Prostate gland (tissue), 2 donors: ENCODE measurements around the gene LAIR1. TPM values are rescaled to one million over a fixed set of nuclear protein-coding genes. Genes with fewer than 3 reads are reported as not detected.

Experiments used
- DNase-seq: peaks from one replicate; pipeline ENCODE4 v3.0.0-alpha.2; 2019; ENCODE audit warnings: low spot score
- H3K27ac ChIP-seq, 2 donors: fragments of 200-600 bp; sonication (generic); 2 replicates each; pipeline ENCODE4 v1.5.1; 2017 to 2019
- H3K27me3 ChIP-seq: fragments of 200-600 bp; sonication (generic); replicated peaks from 2 replicates; pipeline ENCODE4 v1.5.1; 2019; ENCODE audit not compliant: insufficient read depth
- H3K36me3 ChIP-seq, 2 donors: fragments of 200-600 bp; sonication (generic); 1 replicate in 1 of 2; 2 replicates in 1 of 2; pipeline versions ENCODE4 v1.5.1 to v1.8.1; 2017 to 2019
- H3K4me1 ChIP-seq: fragments of 200-600 bp; sonication (generic); replicated peaks from 2 replicates; pipeline ENCODE4 v1.5.1; 2019
- H3K4me3 ChIP-seq, 2 donors: fragments of 200-600 bp; sonication (generic); 2 replicates each; pipeline ENCODE4 v1.5.1; 2017 to 2019
- H3K9me3 ChIP-seq: fragments of 200-600 bp; sonication (generic); 2 replicates; pipeline ENCODE4 v1.5.1; 2017
- POLR2A ChIP-seq: fragments of 450-650 bp; IDR thresholded peaks from one replicate; pipeline ENCODE4 v1.6.1; 2016; ENCODE audit warnings: antibody characterized with exemption, mild to moderate bottlenecking
- POLR2AphosphoS5 ChIP-seq: sonication (generic); formaldehyde crosslinking; IDR thresholded peaks from one replicate; pipeline ENCODE4 v1.6.1; 2017; ENCODE audit warnings: antibody characterized with exemption
- WGBS: methylation state at CpG from one replicate; pipeline ENCODE4 v1.1.5; 2018; 5-methylcytosine and 5-hydroxymethylcytosine counted together
- intact Hi-C: fragments of 100-400 bp; cut with DNase I; formaldehyde crosslinking; loops from one replicate; pipeline ENCODE4 v1.14.2; 2022
- total RNA-seq, 2 donors: library from RNA; depleted of rRNA; stranded (reverse); fragments of >200 nt; gene quantifications; one replicate each; pipeline ENCODE4 v1.1.0, GENCODE V29; 2016
- TF ChIP-seq, protein P1 (sequence below), 4 experiments: fragments of 200-600 bp in 2 of 4; fragments of 450-650 bp in 2 of 4; sonication (generic) in 2 of 4; IDR thresholded peaks; 1 replicate in 3 of 4; 2 replicates in 1 of 4; pipeline ENCODE4 v1.5.1; 2016 to 2019; ENCODE audit warnings: antibody characterized with exemption in 4 of 4, mild to moderate bottlenecking in 2 of 4, moderate library complexity in 2 of 4

The LAIR1 gene
- total RNA-seq, 2 donors from 2014 or later: 7.2 to 19.7 TPM

DNA sequence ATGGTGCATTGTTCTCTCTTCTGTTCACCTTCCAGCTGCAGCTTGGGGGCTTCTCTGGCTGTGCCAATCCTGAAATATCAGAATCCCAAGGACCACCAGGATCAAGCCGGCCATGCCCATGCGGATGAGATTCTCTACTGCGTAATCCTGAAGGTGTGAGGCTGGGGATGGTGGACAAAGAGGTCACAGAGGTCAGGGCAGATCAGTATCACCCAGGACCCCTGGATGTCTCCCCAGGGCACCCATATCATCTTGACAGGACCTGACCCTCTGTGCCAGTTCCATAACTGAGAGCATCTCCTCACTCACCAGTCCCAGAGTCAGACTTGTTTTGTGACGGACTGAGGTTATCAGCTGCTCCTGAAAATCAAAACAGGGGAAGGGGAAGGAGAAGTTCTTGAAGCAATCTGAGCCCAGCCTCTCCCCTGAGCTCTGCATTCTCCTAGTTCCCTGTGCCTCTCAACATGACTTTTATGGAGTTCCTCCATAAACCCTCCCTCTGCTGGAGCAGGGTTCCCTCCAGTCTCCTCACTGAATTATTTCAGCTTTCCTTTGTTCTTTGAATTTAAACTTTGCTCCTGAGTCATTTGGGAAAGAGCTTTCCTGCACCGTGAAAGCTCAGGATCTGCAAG, 57.2 kb downstream of the LAIR1 start:
- DNase-seq: no peak
- no peaks in the 10 kb centered on the region for H3K36me3 ChIP-seq

DNA sequence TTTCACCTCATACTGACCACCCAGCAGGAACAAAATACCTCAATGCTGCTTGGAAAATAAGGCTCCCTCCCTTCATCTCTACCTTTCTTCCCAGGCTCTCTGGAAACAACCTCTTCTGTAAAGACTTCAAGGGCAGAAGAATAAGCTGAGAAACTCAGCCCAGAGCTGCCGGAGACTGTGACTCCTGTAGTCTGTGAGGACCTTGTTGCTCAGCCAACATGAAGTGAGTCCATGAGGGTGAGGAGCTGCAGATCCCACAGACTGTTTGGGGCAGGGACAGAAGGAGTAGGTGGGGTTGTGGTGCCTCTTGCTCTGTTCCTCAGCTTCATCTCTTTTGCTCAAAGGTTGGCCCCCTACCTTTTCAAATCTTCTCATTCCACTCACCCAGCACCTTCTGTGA, 59.6 kb downstream of the LAIR1 start:
- WGBS: 94% methylated on average over 1 of the region's 1 CpG
- Histone ChIP-seq H3K27ac (no peak overlapping the region), H3K27me3 (no peaks in the 10 kb centered on the region), H3K9me3 (no peaks in the 10 kb centered on the region), H3K36me3 (no peaks in the 10 kb centered on the region), H3K4me3 (no peak overlapping the region), H3K4me1 (no peaks in the 10 kb centered on the region)
- DNase-seq: no peak
- TF ChIP-seq, protein P1, sequence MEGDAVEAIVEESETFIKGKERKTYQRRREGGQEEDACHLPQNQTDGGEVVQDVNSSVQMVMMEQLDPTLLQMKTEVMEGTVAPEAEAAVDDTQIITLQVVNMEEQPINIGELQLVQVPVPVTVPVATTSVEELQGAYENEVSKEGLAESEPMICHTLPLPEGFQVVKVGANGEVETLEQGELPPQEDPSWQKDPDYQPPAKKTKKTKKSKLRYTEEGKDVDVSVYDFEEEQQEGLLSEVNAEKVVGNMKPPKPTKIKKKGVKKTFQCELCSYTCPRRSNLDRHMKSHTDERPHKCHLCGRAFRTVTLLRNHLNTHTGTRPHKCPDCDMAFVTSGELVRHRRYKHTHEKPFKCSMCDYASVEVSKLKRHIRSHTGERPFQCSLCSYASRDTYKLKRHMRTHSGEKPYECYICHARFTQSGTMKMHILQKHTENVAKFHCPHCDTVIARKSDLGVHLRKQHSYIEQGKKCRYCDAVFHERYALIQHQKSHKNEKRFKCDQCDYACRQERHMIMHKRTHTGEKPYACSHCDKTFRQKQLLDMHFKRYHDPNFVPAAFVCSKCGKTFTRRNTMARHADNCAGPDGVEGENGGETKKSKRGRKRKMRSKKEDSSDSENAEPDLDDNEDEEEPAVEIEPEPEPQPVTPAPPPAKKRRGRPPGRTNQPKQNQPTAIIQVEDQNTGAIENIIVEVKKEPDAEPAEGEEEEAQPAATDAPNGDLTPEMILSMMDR (IDR thresholded peaks at IDR 0.05): no peak
- TF ChIP-seq POLR2AphosphoS5 (no peak), POLR2A (no peak)
- intact Hi-C loops: no loop called here

More for the DNA sequence above, 57.2 kb downstream of the LAIR1 start:
- Histone ChIP-seq H3K27me3 (no peaks in the 10 kb centered on the region), H3K27ac (no peak overlapping the region), H3K4me3 (no peak overlapping the region), H3K4me1 (no peaks in the 10 kb centered on the region), H3K9me3 (no peaks in the 10 kb centered on the region)
- TF ChIP-seq, protein P1 (IDR thresholded peaks at IDR 0.05): no peak
- TF ChIP-seq POLR2AphosphoS5: no peak
- no peak for TF ChIP-seq POLR2A
- intact Hi-C loops: no loop called here
- WGBS: 91% methylated on average over 5 of the region's 5 CpGs

DNA sequence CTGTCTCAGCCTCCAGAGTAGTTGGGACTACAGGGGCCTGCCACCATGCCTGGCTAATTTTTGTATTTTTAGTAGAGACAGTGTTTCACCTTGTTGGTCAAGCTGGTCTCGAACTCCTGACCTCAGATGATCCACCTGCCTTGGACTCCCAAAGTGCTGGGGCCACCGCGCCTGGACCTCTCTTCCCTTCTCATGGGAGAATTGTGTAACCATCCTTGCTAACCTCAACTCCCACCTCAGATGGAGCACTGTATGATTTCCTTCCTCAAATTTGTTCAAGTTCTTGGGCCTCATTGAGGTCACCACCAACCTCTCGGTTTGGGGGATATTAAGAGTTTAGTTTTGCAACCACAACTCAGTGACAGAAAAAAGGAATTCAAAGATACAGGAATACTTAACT, 62.5 kb downstream of the LAIR1 start:
- Histone ChIP-seq H3K4me3 (no peak overlapping the region), H3K27me3 (no peaks in the 10 kb centered on the region), H3K4me1 (no peaks in the 10 kb centered on the region), H3K27ac (no peak overlapping the region), H3K36me3 (no peaks in the 10 kb centered on the region), H3K9me3 (no peaks in the 10 kb centered on the region)
- no peak for TF ChIP-seq POLR2AphosphoS5
- 79% methylated on average over 4 of the region's 4 CpGs for WGBS
- intact Hi-C loops: no loop called here
- no peak for DNase-seq

Other genes starting within 250 kb of the LAIR1 start
- 10 to 100 TPM; 30.7 to 52.0 TPM for gene TFPT, start 249.3 kb downstream of the LAIR1 start, total RNA-seq
- 10 to 100 TPM; 50.7 to 71.6 TPM for gene PRPF31, start 249.2 kb downstream of the LAIR1 start, total RNA-seq
- gene CNOT3, start 227.2 kb downstream of the LAIR1 start, total RNA-seq: 10 to 100 TPM; 22.8 to 54.4 TPM
- 10 to 100 TPM in 1 of 2 donors, 1 to 10 TPM in 1; 7.6 to 14.7 TPM for gene LENG1, start 205.2 kb downstream of the LAIR1 start, total RNA-seq
- gene TMC4, start 191.8 kb downstream of the LAIR1 start, total RNA-seq: 10 to 100 TPM; 40.2 to 88.6 TPM
- gene MBOAT7, start 175.4 kb downstream of the LAIR1 start, total RNA-seq: 100 to 1,000 TPM in 1 of 2 donors, 10 to 100 TPM in 1; 91.7 to 430 TPM
- 100 to 1,000 TPM; 122 to 163 TPM for gene TSEN34, start 173.6 kb downstream of the LAIR1 start, total RNA-seq
- gene RPS9, start 164.1 kb downstream of the LAIR1 start, total RNA-seq: 1,000 to 10,000 TPM; 1,667 to 3,369 TPM
- gene LILRB3, start 141.9 kb downstream of the LAIR1 start, total RNA-seq: 1 to 10 TPM in 1 of 2 donors, under 1 TPM in 1; 0.73 to 5.9 TPM
- under 1 TPM in 1 of 2 donors, not detected in 1; 0.23 TPM for gene LILRA6, start 122.1 kb downstream of the LAIR1 start, total RNA-seq
- gene LILRB5, start 107.7 kb downstream of the LAIR1 start, total RNA-seq: 1 to 10 TPM in 1 of 2 donors, not detected in 1; 1.5 TPM
- gene LILRB2, start 83.8 kb downstream of the LAIR1 start, total RNA-seq: 1 to 10 TPM in 1 of 2 donors, under 1 TPM in 1; 0.09 to 1.4 TPM
- gene LILRA5, start 51.8 kb downstream of the LAIR1 start, total RNA-seq: 1 to 10 TPM in 1 of 2 donors, not detected in 1; 1.2 TPM
- 1 to 10 TPM; 1.7 to 2.3 TPM for gene LILRA4, start 25.8 kb downstream of the LAIR1 start, total RNA-seq
- 100 to 1,000 TPM in 1 of 2 donors, 1 to 10 TPM in 1; 1.8 to 136 TPM for gene TTYH1, start 50.5 kb upstream of the LAIR1 start, total RNA-seq
- 100 to 1,000 TPM; 111 to 292 TPM for gene LENG8, start 84.3 kb upstream of the LAIR1 start, total RNA-seq
- gene LENG9, start 98.8 kb upstream of the LAIR1 start, total RNA-seq: 10 to 100 TPM; 18.6 to 22.2 TPM
- 100 to 1,000 TPM; 102 to 193 TPM for gene CDC42EP5, start 108.4 kb upstream of the LAIR1 start, total RNA-seq
- not detected for gene LAIR2, start 137.9 kb upstream of the LAIR1 start, total RNA-seq
- gene LILRA2, start 208.9 kb upstream of the LAIR1 start, total RNA-seq: 1 to 10 TPM; 1.6 to 2.5 TPM
- gene LILRA1, start 228.7 kb upstream of the LAIR1 start, total RNA-seq: 1 to 10 TPM in 1 of 2 donors, under 1 TPM in 1; 0.96 to 1.7 TPM